GM18873 (cell line): ENCODE data around the gene MEGF8.

ENCODE experiments used
- ATAC-seq: cut with Tn5 transposase; IDR thresholded peaks from one replicate; pipeline ENCODE4 v1.9.1; 2021; ENCODE audit warnings: mild to moderate bottlenecking, moderate library complexity, moderate number of reproducible peaks; ENCODE audit not compliant: unreplicated experiment, low FRiP score

MEGF8 gene

GRCh38 chr19:42351079-42351735, 25.8 kb downstream of the MEGF8 start:
- no peak for ATAC-seq

- no peak for ATAC-seq
Observed at GRCh38 chr19:42352301-42353259, 27.1 kb downstream of the MEGF8 start.

DNA sequence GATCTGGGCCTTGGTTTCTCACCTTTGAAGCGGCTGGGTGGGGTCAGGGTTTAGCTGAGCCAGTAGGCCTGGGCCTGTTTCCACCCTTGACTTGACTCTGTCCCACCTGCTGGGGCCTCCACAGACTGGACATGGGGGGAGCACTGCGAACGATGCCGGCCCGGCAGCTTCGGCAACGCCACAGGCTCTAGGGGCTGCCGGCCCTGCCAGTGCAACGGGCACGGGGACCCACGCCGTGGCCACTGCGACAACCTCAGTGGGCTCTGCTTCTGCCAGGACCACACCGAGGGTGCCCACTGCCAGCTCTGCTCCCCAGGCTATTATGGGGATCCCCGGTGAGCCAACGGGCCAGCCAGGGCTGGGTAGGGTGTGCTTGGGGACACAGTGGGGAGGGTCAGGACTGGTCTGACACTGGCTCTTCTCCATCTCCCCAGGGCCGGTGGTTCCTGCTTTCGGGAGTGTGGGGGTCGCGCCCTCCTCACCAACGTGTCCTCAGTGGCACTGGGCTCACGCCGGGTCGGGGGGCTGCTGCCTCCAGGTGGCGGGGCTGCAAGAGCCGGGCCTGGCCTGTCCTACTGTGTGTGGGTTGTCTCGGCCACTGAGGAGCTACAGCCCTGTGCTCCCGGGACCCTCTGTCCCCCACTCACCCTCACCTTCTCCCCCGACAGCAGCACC, 28.0 kb downstream of the MEGF8 start:
- no peak for ATAC-seq

GRCh38 chr19:42355896-42356295, 30.5 kb downstream of the MEGF8 start:
- no peak for ATAC-seq

- ATAC-seq = no peak
Observed at GRCh38 chr19:42356686-42357085, 31.3 kb downstream of the MEGF8 start.

- no peak for ATAC-seq
Observed at GRCh38 chr19:42357290-42357689, 31.9 kb downstream of the MEGF8 start.

GRCh38 chr19:42360787-42361544, 35.5 kb downstream of the MEGF8 start:
- no peak for ATAC-seq

DNA sequence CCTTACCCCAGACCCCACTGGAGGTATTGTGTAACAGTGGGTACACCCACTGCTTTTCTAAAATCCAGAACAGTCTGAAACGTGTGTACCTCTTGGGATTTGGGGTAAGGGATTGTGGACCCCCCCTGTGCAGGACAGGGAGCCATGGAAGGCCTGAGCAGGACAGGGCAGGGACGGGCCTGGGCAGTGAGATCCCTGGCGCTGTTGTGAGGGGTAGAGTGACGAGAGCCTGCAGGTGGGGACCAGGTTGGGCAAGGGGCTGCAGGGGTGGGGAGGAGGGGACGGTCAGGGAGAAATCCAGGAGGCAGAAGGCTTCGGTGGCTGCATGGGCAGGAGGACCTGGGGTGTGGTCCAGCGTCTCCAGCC, 36.1 kb downstream of the MEGF8 start:
- ATAC-seq = no peak

DNA sequence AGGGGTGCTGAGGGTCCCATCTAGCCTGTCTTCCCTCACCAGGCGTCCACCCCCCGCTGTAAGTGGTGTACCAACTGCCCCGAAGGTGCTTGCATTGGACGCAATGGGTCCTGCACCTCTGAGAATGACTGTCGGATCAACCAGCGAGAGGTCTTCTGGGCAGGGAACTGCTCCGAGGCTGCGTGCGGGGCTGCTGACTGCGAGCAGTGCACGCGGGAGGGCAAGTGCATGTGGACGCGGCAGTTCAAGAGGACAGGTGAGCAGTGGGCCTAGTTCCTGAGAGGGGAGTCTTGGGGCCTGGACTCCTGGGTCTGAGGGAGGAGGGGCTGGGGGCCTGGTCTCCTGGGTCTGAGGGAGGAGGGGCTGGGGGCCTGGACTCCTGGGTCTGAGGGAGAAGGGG, 36.9 kb downstream of the MEGF8 start:
- no peak for ATAC-seq

DNA sequence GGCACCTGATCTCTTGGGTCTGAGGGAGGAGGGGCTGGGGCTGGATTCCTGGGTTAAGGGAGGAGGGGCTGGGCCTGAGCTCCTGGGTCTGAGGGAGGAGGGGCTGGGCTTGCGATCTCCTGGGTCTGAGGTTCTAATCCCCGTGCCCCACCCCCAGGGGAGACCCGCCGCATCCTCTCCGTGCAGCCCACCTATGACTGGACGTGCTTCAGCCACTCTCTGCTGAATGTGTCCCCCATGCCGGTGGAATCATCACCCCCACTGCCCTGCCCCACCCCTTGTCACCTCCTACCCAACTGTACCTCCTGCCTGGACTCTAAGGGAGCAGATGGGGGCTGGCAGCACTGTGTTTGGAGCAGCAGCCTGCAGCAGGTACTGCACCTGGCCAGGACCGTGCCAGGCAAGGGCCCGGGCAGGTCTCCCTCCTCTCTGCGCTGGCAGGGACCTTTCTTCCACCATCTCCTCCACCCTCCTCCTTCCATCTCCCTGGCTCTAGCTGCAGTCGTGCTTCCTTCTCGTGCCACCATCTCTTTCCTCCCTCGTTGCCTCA, 37.5 kb downstream of the MEGF8 start:
- ATAC-seq = no peak

DNA sequence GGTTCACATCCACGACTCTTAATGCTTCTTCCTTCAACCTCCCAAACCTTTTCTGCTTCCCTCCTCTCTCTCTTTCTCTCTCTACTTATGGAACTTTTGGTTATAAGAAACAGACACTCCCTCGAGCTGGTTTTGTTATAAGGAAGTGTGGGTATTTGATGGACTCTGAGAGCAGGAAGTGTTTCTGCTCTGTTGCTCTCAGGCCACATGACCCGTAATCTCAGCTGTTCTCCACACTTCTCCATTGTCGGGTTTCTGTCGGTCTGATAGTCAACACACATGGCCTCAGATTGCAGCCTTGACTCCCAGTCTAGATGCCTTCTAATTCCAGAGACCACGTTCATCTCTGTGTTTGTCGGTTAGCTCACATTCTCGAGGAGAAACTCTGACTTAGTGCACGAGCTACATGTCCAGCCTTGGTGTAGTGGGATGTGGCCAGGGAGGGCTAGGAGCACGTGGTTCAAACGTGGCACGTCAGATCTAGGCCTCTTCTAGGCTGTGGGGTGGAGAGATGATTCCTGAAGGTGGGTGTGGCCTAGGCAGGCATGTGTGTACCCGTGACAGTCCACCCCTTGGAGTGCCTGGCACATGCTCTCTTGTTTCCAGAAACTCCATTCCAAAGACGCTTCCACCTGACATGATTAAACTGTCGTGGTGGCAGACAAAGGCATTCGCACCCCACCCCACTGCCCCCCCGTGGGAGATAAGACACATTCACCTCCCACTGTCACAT, 38.3 kb downstream of the MEGF8 start:
- no peak for ATAC-seq

DNA sequence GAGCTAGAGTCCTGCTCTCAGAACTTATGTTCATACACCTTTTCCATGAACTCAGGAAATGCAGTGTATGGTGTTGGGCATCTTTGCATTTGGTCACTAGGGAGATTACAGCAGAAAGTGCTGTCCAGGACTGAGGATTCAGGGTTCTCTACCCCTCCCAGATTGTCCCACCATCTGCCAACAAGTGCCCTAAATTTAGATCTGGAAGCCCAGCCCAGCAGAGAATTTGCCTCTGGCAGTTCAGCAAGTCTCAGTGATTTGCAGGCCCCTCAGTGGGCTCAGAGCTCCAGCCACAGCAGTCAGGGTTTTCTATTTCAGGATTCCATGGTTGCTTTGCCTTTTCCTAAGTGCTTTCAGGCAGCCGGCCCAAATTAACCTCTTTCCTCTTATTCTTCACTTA, 41.2 kb downstream of the MEGF8 start:
- ATAC-seq = no peak

DNA sequence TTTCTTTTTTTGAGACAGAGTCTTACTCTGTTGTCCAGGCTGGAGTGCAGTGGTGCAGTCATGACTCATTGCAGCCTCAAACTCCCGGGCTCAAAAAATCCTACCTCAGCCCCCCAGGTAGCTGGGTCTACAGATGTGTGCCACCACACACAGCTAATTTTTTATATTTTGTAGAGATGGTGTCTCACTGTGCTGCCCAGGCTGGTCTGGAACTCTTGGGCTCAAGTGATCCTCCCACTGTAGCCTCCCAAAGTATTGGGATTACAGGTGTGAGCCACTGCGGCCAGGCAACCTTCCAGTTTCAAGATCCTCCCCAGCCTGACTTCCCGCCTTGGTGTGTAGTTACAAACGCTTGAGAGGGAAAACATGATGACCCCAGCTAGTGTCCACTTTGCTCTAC, 42.5 kb downstream of the MEGF8 start:
- ATAC-seq = no peak

- ATAC-seq = no peak
Observed at GRCh38 chr19:42368360-42368759, 42.9 kb downstream of the MEGF8 start.

DNA sequence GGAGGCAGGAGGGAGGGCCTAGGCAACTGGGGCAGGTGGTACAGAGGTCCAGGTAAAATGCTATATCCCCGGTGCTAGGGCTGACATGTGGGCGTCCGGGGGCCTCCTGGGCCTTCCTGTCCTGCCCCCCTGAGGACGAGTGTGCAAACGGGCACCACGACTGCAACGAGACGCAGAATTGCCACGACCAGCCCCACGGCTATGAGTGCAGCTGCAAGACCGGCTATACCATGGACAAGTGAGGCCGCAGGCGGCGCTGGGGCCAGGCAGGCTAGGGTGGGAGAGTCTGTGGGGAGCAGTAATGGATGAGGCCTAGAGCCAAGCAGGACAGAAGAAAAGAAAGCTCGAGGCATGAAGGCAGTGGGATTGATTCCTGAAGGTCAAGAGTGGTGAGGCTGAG, 43.3 kb downstream of the MEGF8 start:
- ATAC-seq = no peak

- ATAC-seq = no peak
Observed at GRCh38 chr19:42369433-42370067, 44.1 kb downstream of the MEGF8 start.

DNA sequence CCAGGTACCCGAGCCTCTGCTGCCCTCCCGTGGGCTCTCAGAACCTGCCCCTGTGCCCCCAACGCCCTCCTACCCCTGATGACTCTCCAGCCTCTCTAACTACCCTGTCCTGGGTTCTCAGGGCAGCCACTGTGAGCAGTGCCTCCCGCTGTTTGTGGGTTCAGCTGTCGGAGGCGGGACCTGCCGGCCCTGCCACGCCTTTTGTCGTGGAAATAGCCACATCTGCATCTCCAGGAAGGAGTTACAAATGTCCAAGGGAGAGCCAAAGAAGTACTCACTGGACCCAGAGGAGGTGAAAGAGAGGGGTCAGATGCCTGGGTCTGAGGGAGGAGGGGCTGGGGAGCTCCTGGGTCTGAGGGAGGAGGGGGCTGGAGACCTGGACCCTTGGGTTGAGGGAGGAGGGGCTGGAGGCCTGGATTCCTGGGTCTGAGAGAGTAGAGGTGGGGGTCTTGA, 44.7 kb downstream of the MEGF8 start:
- no peak for ATAC-seq

DNA sequence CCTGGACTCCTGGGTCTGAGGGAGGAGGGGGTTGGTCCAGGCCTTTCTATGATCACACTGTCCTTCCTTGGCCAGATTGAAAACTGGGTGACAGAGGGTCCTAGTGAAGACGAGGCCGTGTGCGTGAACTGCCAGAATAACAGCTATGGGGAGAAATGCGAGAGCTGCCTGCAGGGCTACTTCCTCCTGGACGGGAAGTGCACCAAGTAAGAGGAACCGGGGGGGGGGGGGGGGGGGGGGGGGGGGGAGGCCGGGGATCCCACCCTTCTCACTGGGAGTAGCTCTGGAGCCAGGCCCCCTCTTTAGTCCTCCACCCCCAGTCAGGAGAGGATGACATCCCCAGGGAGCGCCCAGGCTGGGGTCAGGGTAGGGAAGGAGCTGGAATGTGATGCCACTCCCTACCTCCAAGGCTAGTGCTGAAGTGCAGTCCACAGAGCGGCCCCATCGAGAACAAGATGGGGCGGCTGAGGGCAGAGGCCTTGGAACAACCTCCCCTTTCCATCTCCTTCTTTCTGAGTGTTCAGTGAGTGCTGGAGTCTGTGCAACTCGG, 45.3 kb downstream of the MEGF8 start:
- ATAC-seq = no peak
